NCI-H524 (cell line): ENCODE data around the gene FOXJ3.
"Not testable (repeated sequence)": the region's sequence is repeated elsewhere in the genome, so short reads cannot be mapped to it uniquely, and the experiment has no call there.

Source experiments
- DNase-seq, 2 experiments: peaks; one replicate each; lab custom pipeline; 2025; lab: John Stamatoyannopoulos, UW

The FOXJ3 gene

GRCh38 chr1:42251042-42251441 lies 84.0 kb downstream of the FOXJ3 start:
- DNase-seq, result no peak

DNA sequence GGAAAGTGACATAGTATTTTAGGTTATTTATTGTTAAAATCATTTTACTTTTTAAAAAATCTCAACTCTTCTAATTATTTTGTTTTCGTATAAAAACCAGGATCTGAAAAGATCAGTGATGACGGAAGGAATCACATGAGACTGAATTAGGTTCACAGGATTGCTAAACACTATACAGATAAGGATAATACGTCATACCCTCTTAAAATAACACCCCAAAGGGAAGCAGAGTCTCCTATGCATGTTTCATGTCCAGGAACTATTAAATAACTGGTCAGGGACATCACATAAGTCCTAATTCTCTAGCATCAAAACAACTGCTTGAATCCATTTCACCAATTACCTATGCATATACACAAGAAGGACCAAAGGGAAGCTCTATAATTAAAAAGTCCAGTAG lies 84.9 kb downstream of the FOXJ3 start:
- no peak for DNase-seq

GRCh38 chr1:42240966-42241755 lies 93.9 kb downstream of the FOXJ3 start:
- no peak for DNase-seq

GRCh38 chr1:42239555-42239954 lies 95.5 kb downstream of the FOXJ3 start:
- no peak for DNase-seq

DNA sequence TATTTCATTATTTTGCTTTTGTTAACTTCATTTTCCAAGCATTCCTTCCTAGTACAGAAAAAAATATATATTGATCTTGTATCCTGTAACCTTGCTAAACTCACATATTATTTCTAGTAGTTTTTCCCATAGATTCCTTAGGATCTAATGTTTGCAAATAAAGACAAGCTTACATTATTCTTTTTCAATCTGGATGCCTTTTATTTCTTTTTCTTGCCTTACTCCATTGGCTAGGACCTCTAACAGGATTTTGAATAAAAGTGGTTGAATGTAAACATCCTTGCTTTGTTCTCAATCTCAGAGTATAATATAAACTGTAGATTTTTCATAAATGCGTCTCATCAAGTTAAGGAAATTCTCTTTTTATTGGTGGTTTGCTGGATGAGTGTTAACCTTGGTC lies 96.0 kb downstream of the FOXJ3 start:
- no peak for DNase-seq

GRCh38 chr1:42231253-42231652 lies 103.8 kb downstream of the FOXJ3 start:
- no peak for DNase-seq

DNA sequence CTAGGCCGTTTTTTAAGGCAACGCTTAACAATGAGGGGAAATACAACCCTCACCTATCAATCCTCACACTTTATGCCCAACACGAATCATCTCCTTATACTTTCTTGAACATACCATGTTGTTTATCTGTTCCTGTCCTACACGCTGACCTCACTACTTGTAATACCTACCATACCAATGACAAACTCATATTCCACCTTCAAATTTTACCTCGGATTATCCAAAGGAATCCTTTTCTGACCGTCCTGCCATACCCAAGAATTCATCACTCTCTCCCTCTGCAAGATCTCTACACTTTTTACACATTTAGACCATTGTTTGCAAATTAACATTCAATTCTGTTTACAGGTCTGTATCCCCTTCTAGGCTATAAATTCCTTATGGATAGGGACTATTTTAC lies 106.1 kb downstream of the FOXJ3 start:
- DNase-seq, result no peak

GRCh38 chr1:42223036-42223435 lies 112.0 kb downstream of the FOXJ3 start:
- DNase-seq, result no peak

GRCh38 chr1:42221952-42222606 lies 113.0 kb downstream of the FOXJ3 start:
- DNase-seq, result no peak

GRCh38 chr1:42221456-42221855 lies 113.6 kb downstream of the FOXJ3 start:
- no peak for DNase-seq

DNA sequence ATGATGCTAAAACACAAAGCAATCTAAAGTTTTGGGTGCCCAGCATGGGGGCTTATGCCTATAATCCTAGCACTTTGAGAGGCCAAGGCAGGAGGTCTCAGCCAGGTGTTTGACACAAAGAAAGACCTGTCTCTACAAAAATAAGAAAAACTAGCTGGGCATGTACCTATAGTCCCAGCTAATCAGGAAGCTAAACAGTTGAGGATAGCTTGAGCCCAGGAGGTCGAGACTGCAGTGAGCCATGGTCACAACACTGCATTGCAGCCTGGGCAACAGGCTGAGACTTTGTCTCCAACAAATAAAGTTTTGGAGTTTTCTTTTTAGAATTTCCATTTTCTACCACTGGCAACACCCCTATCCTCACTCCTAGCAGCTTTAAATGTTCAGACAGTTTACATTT lies 115.4 kb downstream of the FOXJ3 start:
- no peak for DNase-seq

GRCh38 chr1:42214447-42214871 lies 120.6 kb downstream of the FOXJ3 start:
- DNase-seq, result no peak

- no peak for DNase-seq
Measured at GRCh38 chr1:42211224-42211623, 123.8 kb downstream of the FOXJ3 start.

GRCh38 chr1:42210421-42211133 lies 124.5 kb downstream of the FOXJ3 start:
- no peak for DNase-seq

DNA sequence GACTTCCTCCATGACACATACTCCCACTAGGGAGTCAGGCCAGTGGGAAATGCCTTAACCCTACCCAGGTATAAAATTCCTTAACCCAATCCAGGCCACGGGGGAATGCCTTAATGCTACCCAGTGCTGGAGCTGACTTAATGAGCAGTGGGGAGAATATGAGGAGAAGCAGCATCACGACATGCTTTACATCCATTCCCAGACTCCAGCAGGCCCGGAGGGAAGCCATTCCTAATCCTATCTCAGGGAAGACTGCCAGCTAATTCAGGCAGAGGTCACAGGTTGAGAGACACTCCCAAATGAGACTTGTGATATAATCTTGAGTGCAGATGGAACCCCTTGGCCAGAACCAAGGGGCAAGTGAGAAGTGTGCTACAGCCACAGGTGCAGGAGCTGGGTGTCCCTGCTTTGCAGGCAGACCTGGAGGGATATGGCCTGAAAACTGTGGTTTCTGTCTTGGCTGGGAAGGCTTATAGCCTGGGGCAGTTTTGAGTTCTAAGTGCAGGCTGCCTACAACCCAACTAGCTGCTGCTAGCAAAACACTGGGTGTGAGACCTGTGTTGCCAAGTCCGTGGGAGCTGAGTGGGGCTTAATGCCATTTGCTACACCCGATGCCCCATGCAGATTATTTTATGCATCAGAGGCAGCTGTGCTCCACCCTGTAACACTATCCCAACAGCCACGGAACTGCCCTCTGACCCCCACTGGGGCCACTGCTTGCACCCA lies 125.3 kb downstream of the FOXJ3 start:
- peak; percentile 1 to 40 for DNase-seq

GRCh38 chr1:42206930-42207329 lies 128.1 kb downstream of the FOXJ3 start:
- DNase-seq, result not testable (repeated sequence)

DNA sequence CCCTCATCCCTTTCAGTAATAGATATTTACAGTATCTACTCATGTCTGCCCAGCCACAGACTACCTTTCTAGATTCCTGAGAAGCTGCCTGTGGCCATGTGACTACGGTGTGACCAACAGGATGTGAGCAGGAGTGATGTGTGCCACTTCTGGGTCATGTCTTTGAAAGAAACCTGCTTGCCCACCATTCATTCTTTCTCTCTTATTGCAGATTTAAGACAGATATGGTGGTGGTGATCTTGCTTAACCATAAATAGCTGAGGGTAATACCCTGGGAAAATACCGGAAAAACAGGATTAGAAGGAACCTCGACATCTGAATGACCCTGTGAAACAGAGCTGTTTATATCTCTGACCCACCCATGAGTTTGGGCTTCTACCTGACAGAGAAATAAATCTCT lies 128.9 kb downstream of the FOXJ3 start:
- DNase-seq, result no peak

DNA sequence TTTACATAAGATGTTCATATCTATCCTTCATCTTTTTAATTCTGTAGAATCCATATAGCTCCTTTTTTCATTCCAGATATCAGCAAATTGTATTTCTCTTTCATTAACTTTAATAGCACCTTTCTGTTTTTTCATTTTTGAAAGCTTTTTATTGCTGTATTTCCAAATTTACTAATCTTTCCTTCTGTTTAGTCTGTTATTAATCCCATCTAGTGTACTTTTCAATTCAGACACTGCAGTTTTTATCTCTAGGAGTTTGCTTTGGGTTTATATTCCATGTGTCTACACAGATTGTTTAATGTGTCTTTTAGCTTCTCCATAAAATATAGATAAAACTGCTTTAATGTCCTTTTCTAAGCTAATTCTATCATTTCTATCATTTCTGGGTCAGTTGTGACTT lies 133.0 kb downstream of the FOXJ3 start:
- no peak for DNase-seq

GRCh38 chr1:42198251-42198650 lies 136.8 kb downstream of the FOXJ3 start:
- no peak for DNase-seq

GRCh38 chr1:42195841-42196240 lies 139.2 kb downstream of the FOXJ3 start:
- DNase-seq, result no peak

DNA sequence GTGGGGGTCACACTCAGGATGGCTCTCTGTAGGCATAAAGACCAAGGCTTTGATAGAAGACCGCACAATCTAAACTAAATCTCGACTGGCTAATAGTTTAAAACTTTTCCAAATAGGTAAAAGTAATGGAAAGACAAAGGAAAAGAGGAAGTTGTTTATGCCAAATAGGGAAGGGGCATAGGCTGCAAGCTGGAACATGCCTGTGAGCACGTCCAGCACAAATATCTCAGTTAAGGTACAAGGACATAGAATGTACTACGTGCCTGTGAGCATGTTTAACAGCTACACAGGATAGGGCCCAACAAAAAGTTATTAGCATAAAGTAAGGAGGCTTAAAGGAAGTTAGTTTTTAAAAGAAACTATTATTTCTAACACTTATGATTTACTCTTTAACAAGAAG lies 142.9 kb downstream of the FOXJ3 start:
- no peak for DNase-seq

- DNase-seq, result no peak
Measured at GRCh38 chr1:42191319-42191718, 143.7 kb downstream of the FOXJ3 start.
